HFFc6 (cell line): ENCODE measurements around the gene DNAJB4. TPM values are rescaled to one million over a fixed set of nuclear protein-coding genes. Genes with fewer than 3 reads are reported as not detected.
A peak's percentile ranks its signal among the peaks of the same experiment; 100 is the strongest.
"Not testable (repeated sequence)": the region's sequence is repeated elsewhere in the genome, so short reads cannot be mapped to it uniquely, and the experiment has no call there.

Source experiments
- DNase-seq: peaks from one replicate; pipeline ENCODE4 v3.0.0-alpha.2; 2018
- H3K27ac Mint-ChIP-seq: 2 replicates; pipeline ENCODE4 v1.8.0; 2020; ENCODE audit warnings: mild to moderate bottlenecking, mixed read lengths
- H3K27me3 Mint-ChIP-seq: 2 replicates; pipeline ENCODE4 v1.8.0; 2021; ENCODE audit warnings: mild to moderate bottlenecking, moderate library complexity, mixed read lengths; ENCODE audit not compliant: insufficient read depth
- H3K36me3 Mint-ChIP-seq: 2 replicates; pipeline ENCODE4 v1.8.0; 2021; ENCODE audit warnings: low read depth, mixed read lengths
- H3K4me1 Mint-ChIP-seq: 2 replicates; pipeline ENCODE4 v1.8.0; 2020; ENCODE audit warnings: low read depth, mixed read lengths
- H3K4me3 Mint-ChIP-seq: 2 replicates; pipeline ENCODE4 v1.8.0; 2020; ENCODE audit warnings: mild to moderate bottlenecking, moderate library complexity, mixed read lengths
- H3K9me3 Mint-ChIP-seq: 2 replicates; pipeline ENCODE4 v1.8.0; 2020; ENCODE audit warnings: mild to moderate bottlenecking, mixed read lengths
- CTCF ChIP-seq: fragments of 200-600 bp; sonication (generic); IDR thresholded peaks from 2 replicates; pipeline ENCODE4 v1.5.0; 2021; ENCODE audit warnings: antibody characterized with exemption, mild to moderate bottlenecking
- total RNA-seq, 6 experiments: library from RNA; stranded (reverse); fragmentation: NEBNext Ultra II Directional; extraction: Animal tissue kit (Norgen Biotek cat#: 25700); gene quantifications; 2 replicates in 1 of 6; 3 replicates in 5 of 6; pipeline ENCODE4 v1.2.3, GENCODE V29; 2021

DNAJB4 gene
- total RNA-seq, 6 experiments from 2014 or later = 89.6 to 245 (median 99.0) TPM

GRCh38 chr1:77991638-77992037, 13.1 kb upstream of the DNAJB4 start:
- peaks cover 24% of the 10 kb centered on the region for H3K36me3 Mint-ChIP-seq
- H3K4me1 Mint-ChIP-seq = peaks cover 42% of the 10 kb centered on the region
- no peak for DNase-seq
- H3K27ac Mint-ChIP-seq = no peak overlapping the region
- no peak for TF ChIP-seq CTCF
- no peak overlapping the region for H3K4me3 Mint-ChIP-seq
- H3K9me3 Mint-ChIP-seq = no peaks in the 10 kb centered on the region
- no peaks in the 10 kb centered on the region for H3K27me3 Mint-ChIP-seq

GRCh38 chr1:77994117-77994705, 10.5 kb upstream of the DNAJB4 start:
- no peaks in the 10 kb centered on the region for H3K27me3 Mint-ChIP-seq

GRCh38 chr1:77996734-77997133, 8.0 kb upstream of the DNAJB4 start:
- H3K36me3 Mint-ChIP-seq = peaks cover 11% of the 10 kb centered on the region
- no peak for TF ChIP-seq CTCF
- H3K27ac Mint-ChIP-seq = no peak overlapping the region
- DNase-seq = no peak
- no peaks in the 10 kb centered on the region for H3K9me3 Mint-ChIP-seq
- no peak overlapping the region for H3K4me3 Mint-ChIP-seq
- no peaks in the 10 kb centered on the region for H3K27me3 Mint-ChIP-seq
- H3K4me1 Mint-ChIP-seq = peaks cover 25% of the 10 kb centered on the region

More at GRCh38 chr1:77994117-77994705, 10.5 kb upstream of the DNAJB4 start:
- H3K9me3 Mint-ChIP-seq = no peaks in the 10 kb centered on the region
- H3K4me3 Mint-ChIP-seq = no peak overlapping the region
- H3K4me1 Mint-ChIP-seq = peaks cover 28% of the 10 kb centered on the region
- H3K36me3 Mint-ChIP-seq = peaks cover 29% of the 10 kb centered on the region
- no peak overlapping the region for H3K27ac Mint-ChIP-seq
- no peak for TF ChIP-seq CTCF
- DNase-seq = no peak

GRCh38 chr1:78000536-78000935, 4.2 kb upstream of the DNAJB4 start:
- H3K27ac Mint-ChIP-seq, H3K27me3 Mint-ChIP-seq, DNase-seq, H3K9me3 Mint-ChIP-seq, H3K4me3 Mint-ChIP-seq: not testable (repeated sequence)
- Mint-ChIP-seq H3K36me3 (peaks cover 12% of the 10 kb centered on the region), H3K4me1 (peaks cover 44% of the 10 kb centered on the region)

- Mint-ChIP-seq H3K4me3 (peak overlapping the region; percentile 93), H3K27ac (peak overlapping the region; percentile 84), H3K4me1 (peaks cover 46% of the 10 kb centered on the region), H3K36me3 (peaks cover 27% of the 10 kb centered on the region), H3K9me3 (peaks cover 6% of the 10 kb centered on the region; the same call in 1 of the 2 replicates), H3K27me3 (peaks cover 4% of the 10 kb centered on the region)
- TF ChIP-seq CTCF = no peak
- DNase-seq = no peak
These were observed 1.5 kb upstream of the DNAJB4 start for GRCh38 chr1:78003070-78003746.
